ENCODE results near the gene MPEG1.

The MPEG1 gene

DNA sequence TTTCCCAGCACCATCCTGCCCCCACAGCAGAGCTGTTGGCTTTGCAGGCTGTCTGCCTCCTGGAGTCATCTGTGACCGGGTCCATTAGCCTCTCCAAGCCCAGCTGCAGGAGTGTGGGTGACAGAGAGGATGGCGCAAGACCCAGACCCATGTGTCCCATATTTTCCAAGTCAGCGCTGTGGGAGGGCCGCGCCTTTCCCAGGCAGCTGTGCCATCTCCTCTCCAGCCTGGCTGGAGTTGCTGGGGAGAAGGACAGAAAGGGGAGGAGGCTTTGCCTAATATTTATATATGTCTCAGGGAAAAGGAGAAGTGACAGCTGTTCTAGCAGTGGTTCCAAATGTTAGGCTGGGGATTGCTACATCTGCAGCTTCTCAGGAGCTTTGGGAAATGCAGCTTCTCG lies 25.1 kb downstream of the MPEG1 start:
- H3K4me1 ChIP-seq (ENCODE audit: insufficient read depth, low read length), result 0 out of 2 replicates have a peak, but pooled peaks cover 4% of the 10 kb centered on the region
- no peak overlapping the region for H3K9ac ChIP-seq (ENCODE audit: low read depth, low read length)
- H3K36me3 ChIP-seq (ENCODE audit: insufficient read depth, low read length), result peaks cover 10% of the 10 kb centered on the region
- no peaks in the 10 kb centered on the region for H3K9me3 ChIP-seq (ENCODE audit: control insufficient read depth, insufficient read depth, low read length)

DNA sequence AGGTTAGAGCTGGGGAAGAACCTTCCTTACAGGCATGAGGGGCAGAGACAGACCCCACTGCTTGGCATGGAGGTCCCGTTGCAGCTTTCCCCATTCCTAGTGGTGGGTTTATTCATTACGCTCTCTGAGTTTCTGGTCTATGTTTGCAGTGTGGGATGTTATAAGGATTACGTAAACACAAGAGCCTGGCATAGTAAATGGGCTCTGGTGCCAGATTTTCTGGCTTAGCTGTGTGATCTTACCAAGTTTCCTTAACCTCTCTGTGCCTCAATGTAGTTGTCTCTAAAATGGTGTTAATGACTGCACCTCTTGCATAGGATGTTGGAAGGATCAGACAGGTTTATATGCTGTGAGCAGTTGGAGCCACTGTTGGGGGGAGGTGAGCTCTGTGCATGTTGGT lies 25.7 kb downstream of the MPEG1 start:
- no peak overlapping the region for H3K9ac ChIP-seq (ENCODE audit: low read depth, low read length)
- H3K36me3 ChIP-seq (ENCODE audit: insufficient read depth, low read length), result peaks cover 6% of the 10 kb centered on the region
- no peaks in the 10 kb centered on the region for H3K9me3 ChIP-seq (ENCODE audit: control insufficient read depth, insufficient read depth, low read length)
- 0 out of 2 replicates have a peak, but pooled peaks cover 4% of the 10 kb centered on the region for H3K4me1 ChIP-seq (ENCODE audit: insufficient read depth, low read length)

DNA sequence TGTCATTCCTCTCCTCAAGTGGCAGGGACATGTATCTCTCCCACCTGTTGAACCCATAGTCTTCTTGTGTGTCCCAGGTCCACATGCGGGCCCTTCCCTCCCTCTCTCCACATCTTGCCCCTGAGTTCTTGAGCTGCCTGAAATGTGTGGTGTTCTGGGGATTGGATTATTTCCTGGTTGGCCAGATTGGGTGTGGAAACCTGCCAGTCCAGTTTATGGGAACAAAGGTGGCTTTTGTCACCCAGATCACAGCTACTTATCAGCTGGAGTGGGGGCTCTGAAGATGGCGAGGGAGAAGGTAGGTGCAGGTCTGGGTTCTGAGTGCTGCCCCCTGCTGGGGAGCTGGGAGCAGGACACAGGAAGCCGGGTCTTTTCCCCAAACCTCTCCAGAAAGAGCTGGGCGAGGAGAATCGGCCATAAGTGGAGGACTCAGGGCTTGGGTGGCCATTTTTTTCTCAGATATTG lies 26.6 kb downstream of the MPEG1 start:
- H3K9ac ChIP-seq (ENCODE audit: low read depth, low read length), result no peak overlapping the region
- H3K4me1 ChIP-seq (ENCODE audit: insufficient read depth, low read length), result 0 out of 2 replicates have a peak, but pooled peaks cover 4% of the 10 kb centered on the region
- no peaks in the 10 kb centered on the region for H3K9me3 ChIP-seq (ENCODE audit: control insufficient read depth, insufficient read depth, low read length)
- peaks cover 6% of the 10 kb centered on the region; the same call in 1 of the 2 replicates for H3K36me3 ChIP-seq (ENCODE audit: insufficient read depth, low read length)

- 0 out of 2 replicates have a peak, but pooled peaks cover 4% of the 10 kb centered on the region for H3K4me1 ChIP-seq (ENCODE audit: insufficient read depth, low read length)
- no peak overlapping the region for H3K9ac ChIP-seq (ENCODE audit: low read depth, low read length)
- H3K9me3 ChIP-seq (ENCODE audit: control insufficient read depth, insufficient read depth, low read length), result no peaks in the 10 kb centered on the region
- H3K36me3 ChIP-seq (ENCODE audit: insufficient read depth, low read length), result peaks cover 6% of the 10 kb centered on the region; the same call in 1 of the 2 replicates
Observed at GRCh38 chr11:59185386-59185945, 27.3 kb downstream of the MPEG1 start.

DNA sequence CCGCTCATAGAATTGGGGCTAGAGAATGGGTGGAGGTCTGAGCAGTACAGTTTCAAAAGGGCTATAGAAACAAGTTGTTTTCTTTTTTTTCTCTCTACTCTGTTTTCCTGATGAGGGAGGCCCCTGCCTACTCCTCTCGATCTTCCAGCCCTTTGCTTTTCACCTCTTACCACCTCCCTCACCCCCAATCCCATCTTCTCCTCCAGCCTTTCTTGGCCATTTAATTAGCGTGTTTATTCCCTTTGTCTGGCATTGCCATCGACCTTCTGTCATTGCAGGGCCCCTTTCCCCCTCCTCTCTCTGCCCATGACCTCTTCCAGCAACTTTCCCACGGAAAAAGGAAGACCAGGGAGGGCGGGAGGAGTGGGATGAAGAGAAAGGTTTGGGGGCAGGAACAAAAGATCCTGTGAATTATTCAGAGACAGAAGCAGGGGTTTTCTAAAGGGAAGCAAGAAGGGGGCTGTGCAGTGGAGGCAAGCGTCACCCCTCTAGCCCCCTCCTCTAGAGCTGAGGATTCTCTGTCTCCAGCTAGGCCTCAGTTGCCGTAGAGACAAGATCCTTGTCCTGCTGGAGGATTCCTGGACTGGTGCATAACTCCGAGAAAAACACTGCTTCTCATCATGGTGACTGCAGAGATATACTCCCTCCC lies 27.9 kb downstream of the MPEG1 start:
- Histone ChIP-seq H3K9ac (ENCODE audit: low read depth, low read length) (no peak overlapping the region), H3K4me1 (ENCODE audit: insufficient read depth, low read length) (0 out of 2 replicates have a peak, but pooled peaks cover 4% of the 10 kb centered on the region), H3K9me3 (ENCODE audit: control insufficient read depth, insufficient read depth, low read length) (no peaks in the 10 kb centered on the region), H3K36me3 (ENCODE audit: insufficient read depth, low read length) (peaks cover 6% of the 10 kb centered on the region; the same call in 1 of the 2 replicates)

DNA sequence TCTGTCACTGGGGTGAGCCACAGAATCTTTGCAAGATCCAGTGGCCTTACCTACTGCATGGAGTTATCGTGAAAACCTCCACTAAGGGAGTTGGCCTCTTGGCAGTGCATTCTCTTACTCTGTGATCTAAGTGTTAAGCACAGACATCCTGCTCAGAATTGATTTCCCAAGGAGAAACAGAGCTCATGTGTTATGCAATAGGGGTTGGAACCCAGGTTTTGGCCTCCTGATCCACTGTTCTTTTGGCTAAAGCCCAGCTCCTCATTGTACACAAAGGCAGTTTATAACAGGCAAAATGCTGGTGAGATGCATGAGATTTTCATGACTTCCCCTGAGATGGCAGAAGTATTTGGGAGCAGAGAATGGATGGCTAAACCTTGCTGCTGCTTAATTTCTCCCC lies 29.0 kb downstream of the MPEG1 start:
- Histone ChIP-seq H3K4me1 (ENCODE audit: insufficient read depth, low read length) (0 out of 2 replicates have a peak, but pooled peaks cover 4% of the 10 kb centered on the region), H3K9me3 (ENCODE audit: control insufficient read depth, insufficient read depth, low read length) (peaks cover 6% of the 10 kb centered on the region), H3K9ac (ENCODE audit: low read depth, low read length) (no peak overlapping the region), H3K36me3 (ENCODE audit: insufficient read depth, low read length) (peaks cover 6% of the 10 kb centered on the region; the same call in 1 of the 2 replicates)

- H3K36me3 ChIP-seq (ENCODE audit: insufficient read depth, low read length), result peaks cover 6% of the 10 kb centered on the region; the same call in 1 of the 2 replicates
- peaks cover 6% of the 10 kb centered on the region for H3K9me3 ChIP-seq (ENCODE audit: control insufficient read depth, insufficient read depth, low read length)
- 0 out of 2 replicates have a peak, but pooled peaks cover 4% of the 10 kb centered on the region for H3K4me1 ChIP-seq (ENCODE audit: insufficient read depth, low read length)
- no peak overlapping the region for H3K9ac ChIP-seq (ENCODE audit: low read depth, low read length)
Observed at GRCh38 chr11:59182457-59183151, 30.1 kb downstream of the MPEG1 start.

DNA sequence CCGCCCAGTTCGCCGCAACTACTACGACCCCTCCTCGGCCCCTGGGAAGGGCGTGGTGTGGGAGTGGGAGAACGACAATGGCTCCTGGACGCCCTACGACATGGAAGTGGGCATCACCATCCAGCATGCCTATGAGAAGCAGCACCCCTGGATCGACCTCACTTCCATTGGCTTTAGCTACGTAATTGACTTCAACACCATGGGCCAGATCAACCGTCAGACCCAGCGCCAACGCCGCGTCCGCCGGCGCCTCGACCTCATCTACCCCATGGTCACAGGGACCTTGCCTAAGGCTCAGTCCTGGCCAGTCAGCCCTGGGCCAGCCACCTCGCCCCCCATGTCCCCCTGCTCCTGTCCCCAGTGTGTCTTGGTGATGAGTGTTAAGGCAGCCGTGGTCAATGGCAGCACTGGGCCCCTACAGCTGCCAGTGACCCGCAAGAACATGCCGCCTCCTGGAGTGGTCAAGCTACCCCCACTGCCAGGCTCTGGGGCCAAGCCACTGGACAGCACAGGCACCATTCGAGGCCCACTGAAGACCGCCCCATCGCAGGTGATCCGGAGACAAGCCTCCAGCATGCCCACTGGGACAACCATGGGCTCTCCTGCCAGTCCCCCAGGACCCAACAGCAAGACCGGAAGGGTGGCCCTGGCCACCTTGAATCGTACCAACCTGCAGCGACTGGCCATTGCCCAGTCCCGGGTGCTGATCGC lies 30.8 kb downstream of the MPEG1 start:
- H3K4me1 ChIP-seq (ENCODE audit: insufficient read depth, low read length), result 0 out of 2 replicates have a peak, but pooled peaks cover 4% of the 10 kb centered on the region
- H3K9ac ChIP-seq (ENCODE audit: low read depth, low read length), result no peak overlapping the region
- peaks cover 6% of the 10 kb centered on the region for H3K9me3 ChIP-seq (ENCODE audit: control insufficient read depth, insufficient read depth, low read length)
- H3K36me3 ChIP-seq (ENCODE audit: insufficient read depth, low read length), result peaks cover 6% of the 10 kb centered on the region; the same call in 1 of the 2 replicates

- H3K9me3 ChIP-seq (ENCODE audit: control insufficient read depth, insufficient read depth, low read length), result peaks cover 6% of the 10 kb centered on the region
- peaks cover 6% of the 10 kb centered on the region; the same call in 1 of the 2 replicates for H3K36me3 ChIP-seq (ENCODE audit: insufficient read depth, low read length)
- no peak overlapping the region for H3K9ac ChIP-seq (ENCODE audit: low read depth, low read length)
- H3K4me1 ChIP-seq (ENCODE audit: insufficient read depth, low read length), result peaks cover 4% of the 10 kb centered on the region; the same call in 1 of the 2 replicates
Observed at GRCh38 chr11:59180907-59181306, 31.8 kb downstream of the MPEG1 start.

GRCh38 chr11:59180168-59180776 lies 32.5 kb downstream of the MPEG1 start:
- H3K9me3 ChIP-seq (ENCODE audit: control insufficient read depth, insufficient read depth, low read length), result peaks cover 6% of the 10 kb centered on the region
- H3K9ac ChIP-seq (ENCODE audit: low read depth, low read length), result no peak overlapping the region
- peaks cover 6% of the 10 kb centered on the region; the same call in 1 of the 2 replicates for H3K36me3 ChIP-seq (ENCODE audit: insufficient read depth, low read length)
- H3K4me1 ChIP-seq (ENCODE audit: insufficient read depth, low read length), result peaks cover 8% of the 10 kb centered on the region

DNA sequence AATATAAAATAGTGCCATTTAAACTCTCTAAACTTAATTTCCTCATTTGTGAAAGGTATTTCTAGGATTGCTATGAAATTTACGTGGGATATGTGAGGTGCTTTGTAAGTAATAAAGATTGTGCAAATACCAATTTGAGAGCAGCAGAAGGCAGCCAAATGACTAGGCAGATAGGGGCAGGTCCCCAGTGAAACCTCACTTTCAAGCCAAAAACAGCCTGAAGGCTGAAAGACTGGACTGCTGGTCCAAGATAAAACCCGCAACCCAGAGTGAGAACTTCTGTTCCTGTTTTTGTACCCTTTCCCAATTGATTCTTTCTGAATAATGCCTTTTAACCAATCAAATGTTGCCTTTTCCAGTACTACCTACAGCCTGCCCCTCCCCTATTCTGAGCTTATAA lies 33.6 kb downstream of the MPEG1 start:
- H3K36me3 ChIP-seq (ENCODE audit: insufficient read depth, low read length), result peaks cover 6% of the 10 kb centered on the region; the same call in 1 of the 2 replicates
- peaks cover 15% of the 10 kb centered on the region for H3K4me1 ChIP-seq (ENCODE audit: insufficient read depth, low read length)
- no peak overlapping the region for H3K9ac ChIP-seq (ENCODE audit: low read depth, low read length)
- H3K9me3 ChIP-seq (ENCODE audit: control insufficient read depth, insufficient read depth, low read length), result peaks cover 6% of the 10 kb centered on the region

GRCh38 chr11:59178402-59178801 lies 34.3 kb downstream of the MPEG1 start:
- H3K9ac ChIP-seq (ENCODE audit: low read depth, low read length), result no peak overlapping the region
- H3K9me3 ChIP-seq (ENCODE audit: control insufficient read depth, insufficient read depth, low read length), result peaks cover 6% of the 10 kb centered on the region
- peaks cover 4% of the 10 kb centered on the region; the same call in 1 of the 2 replicates for H3K36me3 ChIP-seq (ENCODE audit: insufficient read depth, low read length)
- peaks cover 15% of the 10 kb centered on the region for H3K4me1 ChIP-seq (ENCODE audit: insufficient read depth, low read length)

- Histone ChIP-seq H3K9me3 (ENCODE audit: control insufficient read depth, insufficient read depth, low read length) (peaks cover 6% of the 10 kb centered on the region), H3K36me3 (ENCODE audit: insufficient read depth, low read length) (no peaks in the 10 kb centered on the region), H3K9ac (ENCODE audit: low read depth, low read length) (no peak overlapping the region), H3K4me1 (ENCODE audit: insufficient read depth, low read length) (peaks cover 15% of the 10 kb centered on the region)
Observed at GRCh38 chr11:59176330-59176729, 36.4 kb downstream of the MPEG1 start.
